NCI-H1048 (cell line): ENCODE data around the gene CD34.
"Not testable (repeated sequence)": the region's sequence is repeated elsewhere in the genome, so short reads cannot be mapped to it uniquely, and the experiment has no call there.

Source experiments
- DNase-seq: peaks from one replicate; lab custom pipeline; 2025; lab: John Stamatoyannopoulos, UW

CD34 gene, protein sequence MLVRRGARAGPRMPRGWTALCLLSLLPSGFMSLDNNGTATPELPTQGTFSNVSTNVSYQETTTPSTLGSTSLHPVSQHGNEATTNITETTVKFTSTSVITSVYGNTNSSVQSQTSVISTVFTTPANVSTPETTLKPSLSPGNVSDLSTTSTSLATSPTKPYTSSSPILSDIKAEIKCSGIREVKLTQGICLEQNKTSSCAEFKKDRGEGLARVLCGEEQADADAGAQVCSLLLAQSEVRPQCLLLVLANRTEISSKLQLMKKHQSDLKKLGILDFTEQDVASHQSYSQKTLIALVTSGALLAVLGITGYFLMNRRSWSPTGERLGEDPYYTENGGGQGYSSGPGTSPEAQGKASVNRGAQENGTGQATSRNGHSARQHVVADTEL

DNA sequence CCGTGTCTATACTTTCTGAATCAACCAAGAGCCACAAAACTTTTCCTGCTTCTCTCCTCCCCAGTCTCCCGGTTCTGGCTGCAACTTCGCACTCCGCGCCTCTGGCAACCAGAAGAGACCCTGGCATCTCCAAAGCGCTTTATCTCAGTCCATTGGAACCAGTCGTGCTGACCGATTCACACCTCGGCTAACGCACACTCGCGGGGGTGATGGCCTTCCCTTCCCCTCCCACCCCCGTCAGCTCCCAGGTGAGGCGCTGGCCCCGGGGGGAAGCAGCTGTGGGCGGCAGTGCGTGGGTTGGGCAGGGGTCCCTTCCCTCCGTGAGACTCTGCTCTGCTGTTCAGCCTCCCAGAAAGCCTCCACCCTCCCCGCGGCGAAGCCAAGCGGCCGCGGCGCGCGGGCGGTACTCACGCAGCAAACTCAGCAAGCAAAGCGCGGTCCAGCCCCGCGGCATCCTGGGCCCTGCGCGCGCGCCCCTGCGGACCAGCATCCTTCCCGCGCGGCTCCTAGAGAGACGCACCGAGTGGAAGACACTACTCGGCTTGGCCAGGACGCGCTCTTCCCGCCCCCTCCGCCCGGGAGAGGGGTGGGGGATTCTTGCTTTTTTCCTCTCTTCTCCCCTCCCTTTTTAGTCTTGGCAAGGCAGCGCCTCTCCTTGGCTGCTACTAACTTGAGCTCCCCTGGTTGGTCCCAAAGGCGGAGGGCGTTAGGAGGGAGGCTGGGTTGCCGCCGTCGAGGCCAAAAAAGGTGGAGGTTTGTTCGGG is at the start of gene CD34:
Gene CD34, minus strand, starts transcription at position 535 of the 764 bp plus-strand sequence. Its CDS starts 45 bp downstream, at position 490.
- DNase-seq: no peak

- DNase-seq: no peak
Observed at GRCh38 chr1:207960346-207960745, 49.4 kb upstream of the CD34 start.

DNA sequence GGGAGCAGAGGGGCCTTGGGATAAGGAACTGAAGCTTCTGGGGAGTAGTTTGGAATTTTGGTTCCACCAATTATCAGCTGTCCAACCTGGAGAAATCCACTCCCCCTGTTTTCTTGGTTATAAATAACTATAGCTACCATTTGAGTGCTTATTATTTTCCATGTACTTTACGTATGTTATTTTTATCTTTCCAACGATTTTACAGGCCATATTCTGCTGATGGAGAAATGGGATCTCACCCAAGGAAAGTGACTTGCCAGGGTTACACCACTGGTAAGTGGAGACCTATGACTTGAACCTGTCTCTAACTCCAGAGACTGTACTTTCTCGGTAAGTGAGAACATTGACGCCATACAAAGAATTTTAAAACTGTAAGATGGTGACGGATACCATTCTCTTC is 49.0 kb upstream of the CD34 start:
- no peak for DNase-seq

GRCh38 chr1:207959141-207959825 is 48.4 kb upstream of the CD34 start:
- no peak for DNase-seq

- no peak for DNase-seq
Observed at GRCh38 chr1:207958376-207959139, 47.6 kb upstream of the CD34 start.

DNA sequence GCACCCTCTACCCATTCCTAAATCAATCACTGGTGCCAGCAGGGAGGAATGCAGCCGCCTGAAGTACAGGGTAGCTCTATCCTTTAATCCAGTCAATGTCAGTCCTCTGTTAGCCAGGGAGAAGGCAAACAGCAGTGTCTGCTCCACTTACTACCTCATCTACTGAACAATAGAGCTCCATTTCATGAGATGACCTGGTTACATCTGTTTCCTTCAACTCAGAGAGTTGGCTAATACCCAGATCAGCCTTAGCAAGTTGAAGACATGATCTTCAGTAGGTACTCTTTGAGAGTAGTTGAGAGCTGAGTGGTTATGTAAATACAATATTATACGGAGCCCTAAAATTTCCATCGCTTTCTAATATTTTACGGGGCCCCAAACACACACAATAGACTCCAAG is 46.1 kb upstream of the CD34 start:
- DNase-seq: no peak

DNA sequence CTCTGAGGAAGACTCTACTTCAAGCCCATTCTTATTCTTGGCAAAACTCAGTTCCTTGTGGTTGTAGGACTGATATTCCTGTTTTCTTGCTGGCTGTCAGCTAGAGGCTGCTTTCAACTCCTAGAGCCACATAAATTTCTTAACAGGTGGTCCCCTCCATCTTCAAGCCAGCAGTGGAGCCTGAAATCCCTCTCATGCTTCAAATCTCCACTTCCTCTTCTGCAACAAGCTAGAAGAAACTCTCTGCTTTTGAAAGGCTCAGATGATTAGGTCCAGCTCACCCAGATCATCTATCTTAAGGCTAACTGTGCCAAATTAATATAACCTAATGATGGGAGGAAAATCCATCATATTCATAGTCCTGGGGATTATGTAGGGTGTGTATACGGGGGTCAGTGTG is 43.2 kb upstream of the CD34 start:
- DNase-seq: no peak

DNA sequence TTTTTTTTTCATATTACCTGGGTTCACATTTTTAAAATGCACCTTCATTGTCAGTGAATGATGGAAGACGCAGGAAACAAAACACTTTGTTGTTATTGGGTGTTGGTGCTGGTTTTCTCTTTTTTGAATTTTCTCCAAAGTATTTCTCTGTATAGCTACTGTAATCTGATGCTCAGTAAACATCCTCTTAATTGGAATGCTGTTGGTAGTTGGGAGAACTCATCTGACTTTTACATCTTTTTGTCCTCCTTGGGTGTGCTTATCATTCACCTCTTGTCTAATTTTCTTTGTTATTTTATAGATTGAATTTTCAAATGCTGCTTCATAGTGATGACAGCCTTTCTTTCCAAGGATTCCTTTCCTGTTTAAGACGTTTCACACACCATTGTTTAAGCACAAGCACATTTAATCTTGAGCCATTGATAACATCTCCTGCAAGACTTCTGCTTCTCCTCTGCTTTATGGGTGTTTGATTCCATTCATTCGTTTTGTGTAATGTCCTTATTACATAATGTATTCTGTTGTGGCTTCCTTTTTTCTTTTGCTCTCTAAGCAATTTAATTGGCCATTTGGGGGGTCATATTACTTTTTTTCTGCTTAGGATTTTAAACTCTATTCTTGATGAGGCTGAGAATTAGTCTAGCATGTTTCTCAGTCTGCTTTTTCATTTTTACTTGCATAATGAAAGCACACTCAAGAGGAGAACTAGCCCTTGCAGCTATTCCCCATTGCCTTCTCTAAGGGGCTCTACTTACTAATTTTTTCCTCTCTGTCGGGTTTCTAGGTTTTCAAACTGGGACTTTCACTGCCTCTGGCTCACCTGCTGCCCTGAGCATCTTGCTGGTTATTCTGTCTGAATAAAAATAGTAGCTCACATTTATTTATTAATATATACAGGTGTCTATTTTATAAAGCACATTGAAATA is 42.0 kb upstream of the CD34 start:
- DNase-seq: no peak

DNA sequence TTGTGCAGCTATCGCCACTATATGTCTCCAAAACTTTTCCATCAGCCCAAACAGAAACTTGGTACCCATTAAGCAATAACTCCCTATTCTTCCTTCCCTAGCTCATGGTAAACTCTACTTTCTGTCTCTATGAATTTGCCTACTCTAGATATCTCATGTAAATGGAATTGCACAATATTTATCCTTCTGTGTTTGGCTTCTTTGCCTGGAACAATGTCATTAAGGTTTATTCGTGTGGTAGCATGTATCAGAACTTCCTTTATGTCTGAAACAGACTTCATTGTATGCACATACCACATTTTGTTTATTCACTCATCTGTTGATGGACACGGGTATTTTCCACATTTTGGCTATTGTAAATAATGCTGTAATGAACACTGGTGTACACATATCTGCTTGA is 40.7 kb upstream of the CD34 start:
- no peak for DNase-seq

- no peak for DNase-seq
Observed at GRCh38 chr1:207950750-207951149, 39.8 kb upstream of the CD34 start.

DNA sequence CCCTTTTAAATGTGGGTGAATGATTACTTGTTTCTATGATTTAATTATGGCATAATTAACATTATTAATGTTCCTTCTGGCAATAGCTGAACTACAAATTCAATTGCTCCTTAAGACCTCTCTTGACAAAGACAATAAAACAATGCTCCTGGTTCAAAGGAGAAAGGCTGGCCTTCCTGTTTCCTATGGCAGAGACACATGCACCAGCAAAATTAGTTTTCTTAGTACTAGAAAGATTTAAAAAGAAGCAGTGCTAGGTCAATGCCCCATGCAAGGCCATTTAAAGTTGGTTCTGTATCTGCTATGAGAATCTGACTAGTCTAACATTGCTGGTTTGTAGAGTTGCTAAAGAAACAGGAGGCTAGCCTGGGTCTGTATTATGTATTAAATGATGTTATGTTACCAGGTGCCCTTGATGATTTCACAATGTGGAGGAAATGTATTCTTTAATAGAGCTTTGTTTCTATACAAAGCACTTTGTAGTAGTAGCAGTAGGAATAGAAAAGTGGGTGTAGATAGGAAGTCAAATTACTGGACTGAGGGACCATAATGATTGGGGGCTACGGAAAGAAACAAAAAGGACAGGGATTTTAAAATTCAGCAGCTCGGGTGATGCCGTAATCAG is 38.8 kb upstream of the CD34 start:
- DNase-seq: no peak

DNA sequence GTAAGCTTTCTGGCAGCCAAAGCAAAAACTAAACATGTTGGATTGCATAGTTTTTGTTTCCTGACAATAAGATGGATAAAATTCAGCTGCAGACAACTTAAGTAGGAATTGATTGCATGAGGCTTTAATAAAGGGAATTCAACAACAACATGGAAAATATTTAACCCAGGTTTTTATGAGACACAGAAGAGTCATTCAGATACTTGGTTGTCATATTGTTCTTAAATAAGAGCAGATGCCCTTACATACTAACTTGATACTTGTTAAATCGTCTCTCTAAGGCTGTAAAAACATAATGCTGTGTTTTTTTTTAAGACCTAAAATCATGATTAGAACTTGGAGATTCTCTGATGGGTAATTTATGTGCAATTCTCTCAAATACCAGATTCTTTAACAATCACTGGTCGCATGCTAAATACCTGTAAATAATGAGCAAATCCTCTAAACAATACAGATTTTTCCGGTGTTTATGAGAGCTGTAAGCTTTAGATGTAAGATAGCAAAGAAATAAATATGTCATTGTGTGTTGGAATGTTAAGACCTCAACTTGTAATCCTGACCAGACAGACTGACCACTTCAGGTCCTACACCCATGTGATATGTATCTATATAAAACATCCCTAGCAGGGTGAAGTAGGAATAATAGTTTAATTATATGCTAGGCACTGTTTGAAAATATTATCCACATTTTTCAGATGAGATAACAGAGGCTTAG is 37.8 kb upstream of the CD34 start:
- DNase-seq: no peak

GRCh38 chr1:207946756-207947155 is 35.8 kb upstream of the CD34 start:
- DNase-seq: no peak

DNA sequence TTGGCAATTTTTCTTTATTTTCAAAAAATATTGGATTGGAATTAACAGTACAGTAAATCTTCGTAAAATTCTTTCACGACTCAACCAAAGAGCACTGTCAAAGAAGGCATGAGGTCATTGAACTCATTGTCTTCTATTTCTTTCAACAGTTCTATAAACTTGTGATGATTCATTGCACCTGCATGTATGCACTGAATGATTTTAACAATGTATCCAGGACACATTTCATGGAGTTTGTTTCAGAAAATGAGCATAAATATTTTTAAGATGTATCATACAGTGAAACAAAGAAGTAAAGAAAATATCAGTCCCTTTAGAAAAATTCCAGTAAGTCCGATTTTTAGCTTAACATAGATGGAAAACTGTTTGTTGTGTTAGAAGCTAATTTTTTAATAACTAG is 33.6 kb upstream of the CD34 start:
- no peak for DNase-seq

- DNase-seq: not testable (repeated sequence)
Observed at GRCh38 chr1:207942337-207942741, 31.4 kb upstream of the CD34 start.

- no peak for DNase-seq
Observed at GRCh38 chr1:207941665-207942064, 30.7 kb upstream of the CD34 start.

- no peak for DNase-seq
Observed at GRCh38 chr1:207938016-207938415, 27.1 kb upstream of the CD34 start.

DNA sequence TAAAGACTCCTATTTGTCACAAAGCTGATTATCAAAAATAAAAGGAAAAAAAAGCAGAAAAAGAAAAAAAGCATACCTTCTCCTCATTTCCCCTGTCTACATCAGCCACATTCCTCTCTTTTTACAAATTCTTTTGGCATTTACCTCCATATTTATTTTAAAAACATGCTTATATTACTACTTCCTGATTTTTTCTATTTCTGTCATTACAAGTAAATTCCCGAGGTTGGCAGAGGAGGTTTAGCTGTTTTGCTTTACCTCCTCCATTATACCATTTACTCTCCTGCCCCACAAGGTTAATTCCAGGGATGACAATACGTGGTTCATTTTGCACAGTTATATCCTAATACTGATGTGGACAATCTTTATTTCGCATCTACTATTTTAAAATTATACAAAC is 26.3 kb upstream of the CD34 start:
- DNase-seq: no peak

GRCh38 chr1:207935166-207935583 is 24.2 kb upstream of the CD34 start:
- DNase-seq: no peak
